ENCODE results near the gene ZNF165.
"Not testable (repeated sequence)": the region's sequence is repeated elsewhere in the genome, so short reads cannot be mapped to it uniquely, and the experiment has no call there.

The ZNF165 gene

DNA sequence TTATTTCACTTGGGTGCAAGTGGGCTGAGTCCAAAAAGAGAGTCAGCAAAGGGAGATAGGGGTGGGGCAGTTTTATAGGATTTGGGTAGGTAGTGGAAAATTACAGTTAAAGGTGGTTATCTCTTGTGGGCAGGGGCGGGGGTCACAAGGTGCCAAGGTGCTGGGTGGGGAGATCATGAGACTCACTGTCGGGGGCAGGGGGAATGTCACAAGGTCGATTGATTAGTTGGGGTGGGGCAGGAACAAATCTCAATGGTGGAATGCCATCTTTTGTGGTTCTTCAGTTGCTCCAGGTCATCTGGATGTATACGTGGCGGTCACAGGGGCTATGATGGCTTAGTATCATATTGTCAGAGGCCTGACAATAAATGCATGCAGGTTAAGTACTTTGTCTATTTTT, 41.9 kb downstream of the ZNF165 start:
- DNase-seq, result not testable (repeated sequence)

DNA sequence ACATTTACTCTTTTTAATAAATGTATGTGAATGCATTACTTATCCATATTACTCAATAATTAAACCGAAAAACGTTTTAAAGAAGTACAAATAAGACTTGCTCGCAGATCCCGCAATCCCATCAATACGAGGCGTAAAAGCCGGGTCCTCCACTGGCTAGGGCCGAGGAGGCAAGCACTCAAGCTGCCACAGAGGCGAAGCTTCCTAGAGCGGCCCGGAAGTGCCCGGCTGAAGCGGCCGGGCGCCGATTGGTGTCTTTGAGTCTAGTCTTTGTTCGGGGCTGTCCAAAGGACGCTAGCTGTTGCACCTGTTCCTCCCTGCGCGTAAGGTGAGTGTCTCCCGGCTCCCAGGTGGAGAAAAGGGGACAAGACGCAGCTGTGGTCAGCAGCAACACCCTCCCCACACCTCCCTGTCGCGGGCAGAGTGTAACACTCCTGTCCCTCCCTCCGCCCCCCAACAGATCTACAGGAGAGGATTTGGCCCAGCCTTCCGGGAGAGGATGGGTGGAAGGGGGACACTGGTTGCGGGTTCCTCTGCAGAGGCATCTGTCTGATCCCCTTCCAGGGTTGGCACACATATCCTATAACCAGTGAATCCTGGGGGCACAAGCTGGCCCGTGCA, 44.1 kb downstream of the ZNF165 start, which contains the start of gene ZSCAN16:
ZSCAN16 (plus strand) TSS at position 260 of the 621 bp plus-strand sequence. CDS start 835 bp downstream, outside the sequence.
- DNase-seq, result peak; percentile 81

DNA sequence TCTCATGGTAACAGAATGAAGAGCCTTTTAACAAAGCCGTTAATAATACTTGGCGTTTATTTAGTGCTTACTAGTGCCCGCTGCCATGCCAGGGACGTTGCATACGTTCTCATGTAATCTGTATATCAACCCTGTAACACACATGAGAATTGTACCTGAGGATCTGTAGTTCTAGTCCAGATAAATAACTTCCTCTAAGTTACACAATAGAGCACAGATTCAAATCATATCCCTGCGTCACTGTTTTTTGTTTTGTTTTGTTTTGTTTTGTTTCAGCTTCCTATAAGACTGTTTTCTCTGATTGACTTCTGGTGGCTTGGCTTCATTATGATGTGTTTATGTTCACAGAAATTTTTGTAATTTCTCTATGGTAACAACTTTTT, 44.6 kb downstream of the ZNF165 start:
- DNase-seq, result no peak

DNA sequence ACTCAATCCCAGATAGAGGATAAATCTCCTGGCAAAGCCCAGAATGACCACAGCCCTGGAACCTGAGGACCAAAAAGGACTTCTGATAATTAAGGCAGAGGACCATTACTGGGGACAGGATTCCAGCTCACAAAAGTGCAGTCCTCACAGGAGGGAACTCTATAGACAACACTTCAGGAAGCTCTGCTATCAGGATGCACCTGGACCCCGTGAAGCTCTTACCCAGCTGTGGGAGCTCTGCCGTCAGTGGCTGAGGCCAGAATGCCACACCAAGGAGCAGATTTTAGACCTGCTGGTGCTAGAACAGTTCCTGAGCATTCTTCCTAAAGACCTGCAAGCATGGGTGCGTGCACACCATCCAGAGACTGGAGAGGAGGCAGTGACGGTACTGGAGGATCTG, 45.0 kb downstream of the ZNF165 start:
- DNase-seq, result no peak

DNA sequence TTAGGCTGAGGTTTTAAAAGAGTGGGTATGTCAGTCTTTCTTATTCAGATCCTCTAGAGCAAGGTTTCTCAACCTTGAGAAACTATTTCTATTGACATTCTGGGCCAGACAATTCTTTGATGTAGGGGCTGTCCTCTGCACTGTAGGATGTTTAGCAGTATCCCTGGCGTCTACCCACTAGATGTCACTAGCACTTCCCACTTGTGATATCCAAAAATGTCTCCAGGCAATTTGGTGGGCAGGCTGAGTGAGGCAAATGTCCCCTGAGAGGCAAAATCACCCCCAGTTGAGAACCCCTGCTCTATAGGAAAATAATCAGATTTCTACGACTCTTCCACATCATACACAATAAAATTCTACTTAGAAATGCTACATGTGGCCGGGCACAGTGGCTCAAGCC, 53.6 kb downstream of the ZNF165 start:
- peak; percentile 57 for DNase-seq

DNA sequence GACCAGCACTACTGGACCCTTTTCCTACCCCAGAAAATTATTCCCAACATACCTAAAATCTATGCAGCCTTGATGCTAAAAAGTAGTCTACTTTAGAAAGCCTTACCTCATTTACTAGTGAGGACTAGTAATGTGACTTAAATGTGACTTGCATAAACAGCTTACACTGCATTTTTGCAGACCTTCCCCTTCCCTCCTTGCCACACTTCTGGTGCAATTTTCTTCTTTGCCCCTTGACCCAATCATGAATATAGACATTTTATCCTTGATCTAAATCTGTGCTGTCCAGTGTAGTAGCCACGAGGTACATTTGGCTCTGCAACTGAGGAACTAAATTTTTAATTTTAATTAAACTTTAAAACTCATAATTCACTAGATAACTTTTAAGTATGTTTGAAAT, 54.3 kb downstream of the ZNF165 start:
- no peak for DNase-seq

DNA sequence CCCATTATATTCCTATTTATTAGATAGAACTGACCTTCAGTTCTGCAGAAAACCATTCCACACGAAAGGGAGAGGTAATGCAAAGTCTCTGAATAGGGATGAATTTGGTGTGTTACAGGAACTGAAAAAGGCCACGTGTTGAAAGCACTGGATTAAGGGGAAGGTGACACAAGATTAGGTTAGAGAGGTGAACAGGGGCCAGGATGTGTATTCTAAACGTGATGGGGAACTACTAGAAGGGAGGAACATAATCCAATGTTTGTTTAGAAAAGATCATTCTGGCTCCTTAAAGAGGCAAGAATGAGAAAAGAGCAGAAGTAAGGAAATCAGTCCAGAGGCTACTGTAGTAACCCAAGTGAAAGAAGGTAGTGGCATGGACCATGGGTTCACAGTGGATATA, 55.0 kb downstream of the ZNF165 start:
- no peak for DNase-seq

DNA sequence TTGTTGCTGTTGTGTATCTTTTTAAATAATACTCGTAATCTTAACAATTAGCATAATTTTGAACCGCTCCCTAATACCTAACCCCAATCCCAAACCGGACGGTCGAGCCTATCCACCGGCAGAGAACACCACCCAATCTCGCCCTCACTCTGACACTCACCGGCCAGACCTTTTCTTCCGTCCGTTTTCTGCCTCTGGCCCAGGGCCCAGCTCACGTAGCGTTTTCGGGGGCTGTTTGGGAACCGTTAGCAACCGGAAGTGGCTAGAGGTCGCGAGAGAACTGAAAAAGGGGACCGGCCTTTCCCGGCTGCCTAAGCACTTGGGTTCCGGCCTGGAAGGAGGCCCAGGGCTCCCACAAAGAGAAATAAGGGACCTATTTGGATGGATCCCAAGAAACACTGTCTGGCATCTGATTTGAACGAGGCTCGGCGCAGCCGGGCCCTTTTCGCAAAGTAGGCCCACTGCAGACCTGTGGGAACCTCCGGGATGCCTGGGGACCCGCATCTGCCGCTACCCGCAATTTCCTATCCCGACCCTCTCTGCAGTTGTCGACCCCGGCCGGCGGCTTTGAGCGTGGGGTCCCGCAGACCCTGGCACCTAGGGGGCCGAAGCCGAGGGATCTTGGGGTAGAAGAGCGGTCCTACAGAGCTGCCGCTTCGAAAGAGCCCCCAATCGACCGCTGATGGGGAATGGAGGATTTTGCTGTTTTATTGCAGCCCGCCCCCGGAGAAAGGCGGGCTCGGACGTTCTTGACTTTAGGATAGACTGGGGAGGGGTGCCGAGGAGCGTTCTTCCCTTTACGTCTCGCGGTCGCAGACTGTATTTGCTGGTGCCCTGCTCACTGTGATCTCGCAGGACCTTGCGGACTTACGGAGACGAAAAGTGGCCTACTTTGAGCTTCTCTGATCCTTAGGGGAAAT, 56.5 kb downstream of the ZNF165 start:
- peak; percentile 96 for DNase-seq

DNA sequence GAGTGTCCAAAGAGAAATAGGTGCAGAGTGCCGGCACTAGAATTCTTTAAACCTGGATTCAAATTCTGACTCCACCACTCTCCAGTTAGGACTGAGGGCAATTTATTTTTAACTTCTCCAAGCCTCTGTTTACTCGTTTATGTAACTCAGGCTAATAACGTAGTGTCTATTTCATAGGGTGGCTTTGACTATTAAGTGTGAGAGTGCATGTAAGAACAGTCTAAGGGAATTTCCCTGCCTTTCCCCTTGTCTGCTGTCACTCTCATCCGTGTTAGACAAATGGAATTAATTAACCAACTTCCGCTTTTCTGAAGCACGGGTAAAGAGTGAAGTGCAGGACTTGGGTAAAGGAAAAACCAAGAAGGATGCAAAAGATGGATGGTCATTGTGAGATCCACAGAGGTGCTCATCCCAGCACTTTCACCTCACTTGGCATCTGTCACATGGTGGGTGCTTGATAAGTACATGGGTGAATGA, 57.2 kb downstream of the ZNF165 start:
- DNase-seq, result peak; percentile 40
